ENCODE data around the gene PPM1H. TPM values are rescaled to one million over a fixed set of nuclear protein-coding genes. Genes with fewer than 3 reads are reported as not detected.

Gene PPM1H
- total RNA-seq, 1 donor from 2014 or later: 0.49 TPM

DNA sequence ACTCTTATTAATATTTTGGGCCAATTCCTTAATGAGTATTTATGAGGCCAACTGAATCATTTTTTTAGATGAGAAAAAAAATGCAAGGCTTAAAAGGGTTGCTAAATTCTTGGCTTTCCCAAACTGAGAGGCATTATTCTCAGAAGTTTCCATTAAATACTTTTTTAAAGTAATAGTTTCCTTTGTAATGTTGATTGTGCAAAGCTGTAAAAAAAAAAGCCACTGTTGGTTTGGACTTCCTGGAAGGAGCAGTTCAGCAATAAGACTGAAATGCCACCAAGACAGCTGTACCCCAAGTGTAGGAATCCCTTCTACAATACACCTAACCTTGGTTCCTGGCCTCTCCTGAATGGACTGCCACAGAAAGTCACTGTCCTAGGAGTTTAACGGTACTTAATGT, 237.1 kb downstream of the PPM1H start:
- TF ChIP-seq, protein P1, sequence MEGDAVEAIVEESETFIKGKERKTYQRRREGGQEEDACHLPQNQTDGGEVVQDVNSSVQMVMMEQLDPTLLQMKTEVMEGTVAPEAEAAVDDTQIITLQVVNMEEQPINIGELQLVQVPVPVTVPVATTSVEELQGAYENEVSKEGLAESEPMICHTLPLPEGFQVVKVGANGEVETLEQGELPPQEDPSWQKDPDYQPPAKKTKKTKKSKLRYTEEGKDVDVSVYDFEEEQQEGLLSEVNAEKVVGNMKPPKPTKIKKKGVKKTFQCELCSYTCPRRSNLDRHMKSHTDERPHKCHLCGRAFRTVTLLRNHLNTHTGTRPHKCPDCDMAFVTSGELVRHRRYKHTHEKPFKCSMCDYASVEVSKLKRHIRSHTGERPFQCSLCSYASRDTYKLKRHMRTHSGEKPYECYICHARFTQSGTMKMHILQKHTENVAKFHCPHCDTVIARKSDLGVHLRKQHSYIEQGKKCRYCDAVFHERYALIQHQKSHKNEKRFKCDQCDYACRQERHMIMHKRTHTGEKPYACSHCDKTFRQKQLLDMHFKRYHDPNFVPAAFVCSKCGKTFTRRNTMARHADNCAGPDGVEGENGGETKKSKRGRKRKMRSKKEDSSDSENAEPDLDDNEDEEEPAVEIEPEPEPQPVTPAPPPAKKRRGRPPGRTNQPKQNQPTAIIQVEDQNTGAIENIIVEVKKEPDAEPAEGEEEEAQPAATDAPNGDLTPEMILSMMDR (IDR thresholded peaks at IDR 0.05): no peak
- TF ChIP-seq POLR2AphosphoS5 (IDR thresholded peaks at IDR 0.05; ENCODE audit: insufficient read depth in 1 of 2, low read depth in 1 of 2): no peak
- no peak for TF ChIP-seq POLR2A (IDR thresholded peaks at IDR 0.05)
- Histone ChIP-seq H3K4me3 (no peak overlapping the region), H3K36me3 (no peaks in the 10 kb centered on the region), H3K9me3 (no peaks in the 10 kb centered on the region), H3K4me1 (peaks cover 10% of the 10 kb centered on the region), H3K27me3 (no peaks in the 10 kb centered on the region), H3K27ac (no peak overlapping the region)
- no peak for DNase-seq (ENCODE audit: extremely low spot score in 2 of 2)
- intact Hi-C loops (cut with DNase I): no loop called here

DNA sequence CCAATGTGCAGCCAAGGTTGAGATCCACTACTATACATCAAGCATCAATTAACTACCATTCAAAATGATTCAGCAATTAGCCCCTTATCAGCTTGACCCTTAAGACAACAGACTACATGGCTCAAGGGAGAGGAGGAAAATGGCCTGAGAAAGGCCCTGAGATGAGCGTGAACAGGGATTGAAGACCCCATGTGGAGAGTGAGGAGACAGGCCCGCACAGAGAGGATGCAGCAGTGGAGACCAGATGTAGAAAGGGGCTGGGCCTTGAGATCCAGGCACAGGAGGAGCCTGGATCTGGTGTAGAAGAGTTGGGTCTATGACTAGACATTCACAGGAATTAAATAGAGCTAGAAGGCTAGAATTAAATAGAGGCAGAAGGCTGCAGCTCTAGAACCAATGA, 239.3 kb downstream of the PPM1H start:
- DNase-seq (ENCODE audit: extremely low spot score in 2 of 2): no peak
- intact Hi-C loops (cut with DNase I): no loop called here

DNA sequence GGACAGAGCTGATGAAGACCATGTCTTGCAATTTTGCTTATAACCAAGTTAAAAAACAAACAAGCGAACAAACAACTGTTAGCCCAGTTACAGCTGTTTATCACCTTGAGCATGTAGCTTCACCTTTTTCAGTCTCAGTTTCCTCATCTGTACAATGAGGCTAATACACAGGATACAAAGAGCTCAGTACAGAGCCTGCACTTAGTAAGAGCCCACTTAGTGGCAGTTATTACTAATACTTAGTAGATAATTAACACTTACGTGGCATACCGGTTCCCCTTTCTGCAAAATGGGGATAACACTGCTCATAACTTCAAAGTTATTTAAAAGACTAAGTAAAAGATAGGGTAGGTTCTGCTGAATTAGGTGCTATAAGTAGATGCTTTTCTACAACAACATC, 240.3 kb downstream of the PPM1H start:
- DNase-seq (ENCODE audit: extremely low spot score in 2 of 2): no peak
- H3K4me1 ChIP-seq: no peaks in the 10 kb centered on the region
- H3K9me3 ChIP-seq: no peaks in the 10 kb centered on the region
- H3K36me3 ChIP-seq: no peaks in the 10 kb centered on the region
- intact Hi-C loops (cut with DNase I): no loop called here
- TF ChIP-seq POLR2AphosphoS5 (IDR thresholded peaks at IDR 0.05; ENCODE audit: insufficient read depth in 1 of 2, low read depth in 1 of 2) (no peak), POLR2A (IDR thresholded peaks at IDR 0.05) (no peak)
- TF ChIP-seq, protein P1 (IDR thresholded peaks at IDR 0.05): no peak
- H3K27ac ChIP-seq: no peak overlapping the region
- H3K4me3 ChIP-seq: no peak overlapping the region
- no peaks in the 10 kb centered on the region for H3K27me3 ChIP-seq

More for the DNA sequence above, 239.3 kb downstream of the PPM1H start:
- Histone ChIP-seq H3K27ac (no peak overlapping the region), H3K27me3 (no peaks in the 10 kb centered on the region), H3K4me3 (no peak overlapping the region), H3K36me3 (no peaks in the 10 kb centered on the region), H3K4me1 (no peaks in the 10 kb centered on the region), H3K9me3 (no peaks in the 10 kb centered on the region)
- no peak for TF ChIP-seq POLR2AphosphoS5 (IDR thresholded peaks at IDR 0.05; ENCODE audit: insufficient read depth in 1 of 2, low read depth in 1 of 2)
- no peak for TF ChIP-seq POLR2A (IDR thresholded peaks at IDR 0.05)
- TF ChIP-seq, protein P1 (IDR thresholded peaks at IDR 0.05): no peak

DNA sequence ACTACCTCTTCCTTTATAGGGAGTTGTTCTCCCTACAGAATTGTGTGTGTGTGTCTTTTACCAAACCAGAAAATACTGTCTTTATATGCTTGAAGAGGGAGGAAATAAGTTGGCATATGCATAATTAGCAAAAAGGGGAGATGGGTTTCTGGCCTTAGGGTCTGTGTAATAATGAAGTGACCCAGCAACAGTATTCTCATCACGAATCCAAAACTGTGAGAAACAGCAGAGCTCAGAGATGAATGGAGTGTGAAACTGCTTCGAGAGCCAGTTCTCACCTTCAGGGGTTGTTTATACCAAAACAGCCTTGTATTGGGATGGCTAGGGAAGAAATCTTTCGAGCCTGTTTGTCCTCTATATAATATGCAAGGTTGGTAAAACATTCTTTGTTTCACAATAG, 240.8 kb downstream of the PPM1H start:
- H3K27ac ChIP-seq: no peak overlapping the region
- H3K9me3 ChIP-seq: no peaks in the 10 kb centered on the region
- intact Hi-C loops (cut with DNase I): no loop called here
- DNase-seq (ENCODE audit: extremely low spot score in 2 of 2): no peak
- no peaks in the 10 kb centered on the region for H3K36me3 ChIP-seq
- H3K27me3 ChIP-seq: no peaks in the 10 kb centered on the region
- H3K4me3 ChIP-seq: no peak overlapping the region
- TF ChIP-seq POLR2A (IDR thresholded peaks at IDR 0.05) (no peak), POLR2AphosphoS5 (IDR thresholded peaks at IDR 0.05; ENCODE audit: insufficient read depth in 1 of 2, low read depth in 1 of 2) (no peak)
- TF ChIP-seq, protein P1 (IDR thresholded peaks at IDR 0.05): no peak
- H3K4me1 ChIP-seq: no peaks in the 10 kb centered on the region

DNA sequence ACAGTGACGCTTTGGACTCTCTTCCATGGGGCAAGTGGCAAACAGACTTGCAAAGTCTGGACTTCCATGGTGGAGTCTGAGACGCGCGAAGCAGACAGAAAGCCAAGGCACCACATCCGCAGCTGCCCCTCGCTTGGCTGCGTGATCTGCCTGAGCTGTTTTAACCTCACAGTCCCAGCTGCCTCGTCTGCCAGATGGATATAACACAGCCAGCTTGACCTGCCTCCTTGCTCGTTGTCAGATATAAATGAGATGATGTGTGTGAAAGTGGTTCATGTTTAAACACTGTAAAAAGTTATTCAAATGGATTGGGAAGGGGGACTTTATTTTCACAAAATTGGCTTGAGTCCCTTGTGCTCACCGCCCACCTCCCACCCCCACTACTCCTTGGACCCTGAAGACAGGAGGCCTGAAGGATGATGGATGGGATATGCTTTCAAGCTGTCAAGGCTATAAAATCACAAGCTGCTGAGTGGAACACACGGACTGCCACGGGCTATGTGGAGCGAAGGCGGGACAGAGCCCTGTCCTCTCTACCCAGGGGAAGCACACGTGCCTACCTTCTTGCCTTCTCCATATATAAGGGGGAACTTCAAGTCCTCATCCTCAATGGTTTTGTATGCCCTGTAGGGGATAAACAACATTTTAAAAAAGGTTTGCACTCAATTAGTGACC, 241.4 kb downstream of the PPM1H start:
- Histone ChIP-seq H3K27me3 (no peaks in the 10 kb centered on the region), H3K36me3 (no peaks in the 10 kb centered on the region), H3K4me3 (no peak overlapping the region), H3K27ac (no peak overlapping the region), H3K4me1 (no peaks in the 10 kb centered on the region), H3K9me3 (no peaks in the 10 kb centered on the region)
- no peak for DNase-seq (ENCODE audit: extremely low spot score in 2 of 2)
- TF ChIP-seq POLR2AphosphoS5 (IDR thresholded peaks at IDR 0.05; ENCODE audit: insufficient read depth in 1 of 2, low read depth in 1 of 2): no peak
- TF ChIP-seq, protein P1 (IDR thresholded peaks at IDR 0.05): no peak
- no peak for TF ChIP-seq POLR2A (IDR thresholded peaks at IDR 0.05)
- intact Hi-C loops (cut with DNase I): no loop called here

All from vagina (tissue), 2 donors.